ENCODE data around the gene CAAP1. TPM values are rescaled to one million over a fixed set of nuclear protein-coding genes. Genes with fewer than 3 reads are reported as not detected.

The CAAP1 gene
- total and polyA plus RNA-seq, 2 of the 13 experiments (the other 11 are each of a cell fraction or from before 2014, with no cell fraction given), result 10.9 to 40.2 TPM

DNA sequence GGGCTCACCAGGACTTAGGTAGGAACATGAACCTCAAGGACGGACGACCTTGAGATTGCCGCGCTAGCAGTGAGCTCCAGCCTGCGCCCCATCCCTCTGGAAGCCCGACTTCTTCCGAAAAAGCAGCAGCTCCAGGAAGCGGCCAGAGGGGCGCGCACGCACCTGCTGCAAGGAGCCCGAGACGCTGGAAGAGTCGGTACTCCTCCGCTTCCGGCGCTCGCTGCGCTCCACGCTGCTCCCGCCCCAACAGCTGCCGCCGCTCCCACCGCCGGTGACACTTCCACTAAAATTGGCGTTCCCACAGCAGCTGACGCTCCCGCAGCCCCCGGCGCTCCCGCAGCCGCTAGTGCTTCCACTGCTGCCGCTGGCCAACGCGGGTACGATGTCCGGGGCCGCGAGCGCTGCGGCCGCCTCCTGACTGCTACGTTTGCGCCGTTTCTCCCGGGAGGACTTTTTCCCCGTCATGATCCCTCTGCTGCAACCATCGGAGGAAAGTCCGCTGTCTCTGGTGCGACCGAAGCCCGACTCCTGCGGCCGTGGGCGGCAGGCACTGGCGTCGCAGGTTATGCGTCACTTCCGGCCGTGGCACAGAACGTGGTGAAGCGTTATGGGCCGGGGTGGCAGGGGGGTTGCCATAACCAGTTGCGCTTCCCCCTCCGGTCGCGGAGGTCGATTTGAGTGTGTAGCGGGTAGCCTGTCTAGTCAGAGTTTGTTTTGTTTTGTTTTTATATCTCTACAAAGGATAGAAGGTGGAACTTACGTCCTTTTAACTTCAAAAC, at the start of gene CAAP1 (continued):
- TF ChIP-seq PHF21A (CRISPR knock-in tag; IDR thresholded peaks at IDR 0.05), result peak; percentile 72
- peak; percentile 97 for TF ChIP-seq ZSCAN31 (CRISPR knock-in tag; IDR thresholded peaks at IDR 0.05; ENCODE audit: low read depth)
- TF ChIP-seq ZNF235 (CRISPR knock-in tag; IDR thresholded peaks at IDR 0.05; ENCODE audit: borderline replicate concordance), result no peak
- 0 out of 2 replicates have a peak, but pooled peaks have one; percentile 56 for TF ChIP-seq GTF3A (CRISPR knock-in tag; conservative IDR thresholded peaks at IDR 0.05)
- TF ChIP-seq ZBTB42 (CRISPR knock-in tag; IDR thresholded peaks at IDR 0.05), result no peak
- TF ChIP-seq NKX3-1 (CRISPR knock-in tag; IDR thresholded peaks at IDR 0.05), result peak; percentile 30; the same call in 1 of the 2 replicates
- TF ChIP-seq SP2 (CRISPR knock-in tag; IDR thresholded peaks at IDR 0.05), result peak; percentile 74
- TF ChIP-seq CHCHD3 (CRISPR knock-in tag; IDR thresholded peaks at IDR 0.05), result no peak
- TF ChIP-seq, protein P1, sequence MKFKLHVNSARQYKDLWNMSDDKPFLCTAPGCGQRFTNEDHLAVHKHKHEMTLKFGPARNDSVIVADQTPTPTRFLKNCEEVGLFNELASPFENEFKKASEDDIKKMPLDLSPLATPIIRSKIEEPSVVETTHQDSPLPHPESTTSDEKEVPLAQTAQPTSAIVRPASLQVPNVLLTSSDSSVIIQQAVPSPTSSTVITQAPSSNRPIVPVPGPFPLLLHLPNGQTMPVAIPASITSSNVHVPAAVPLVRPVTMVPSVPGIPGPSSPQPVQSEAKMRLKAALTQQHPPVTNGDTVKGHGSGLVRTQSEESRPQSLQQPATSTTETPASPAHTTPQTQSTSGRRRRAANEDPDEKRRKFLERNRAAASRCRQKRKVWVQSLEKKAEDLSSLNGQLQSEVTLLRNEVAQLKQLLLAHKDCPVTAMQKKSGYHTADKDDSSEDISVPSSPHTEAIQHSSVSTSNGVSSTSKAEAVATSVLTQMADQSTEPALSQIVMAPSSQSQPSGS (CRISPR knock-in tag; IDR thresholded peaks at IDR 0.05), result peak; percentile 80
- TF ChIP-seq, protein P2, sequence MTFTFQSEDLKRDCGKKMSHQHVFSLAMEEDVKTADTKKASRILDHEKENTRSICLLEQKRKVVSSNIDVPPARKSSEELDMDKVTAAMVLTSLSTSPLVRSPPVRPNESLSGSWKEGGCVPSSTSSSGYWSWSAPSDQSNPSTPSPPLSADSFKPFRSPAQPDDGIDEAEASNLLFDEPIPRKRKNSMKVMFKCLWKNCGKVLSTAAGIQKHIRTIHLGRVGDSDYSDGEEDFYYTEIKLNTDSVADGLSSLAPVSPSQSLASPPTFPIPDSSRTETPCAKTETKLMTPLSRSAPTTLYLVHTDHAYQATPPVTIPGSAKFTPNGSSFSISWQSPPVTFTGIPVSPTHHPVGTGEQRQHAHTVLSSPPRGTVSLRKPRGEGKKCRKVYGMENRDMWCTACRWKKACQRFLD (CRISPR knock-in tag; IDR thresholded peaks at IDR 0.05; ENCODE audit: borderline replicate concordance), result no peak; the same call in 1 of the 2 replicates
- no peak for TF ChIP-seq RFXAP (CRISPR knock-in tag; IDR thresholded peaks at IDR 0.05; ENCODE audit: borderline replicate concordance)
- TF ChIP-seq RBM39 (IDR thresholded peaks at IDR 0.05; ENCODE audit: low read depth, low read length, poor library complexity, severe bottlenecking), result peak; percentile 88
- peak; percentile 98 for TF ChIP-seq DMAP1 (CRISPR knock-in tag; IDR thresholded peaks at IDR 0.05)
- peak; percentile 84 for TF ChIP-seq NFKB2 (CRISPR knock-in tag; IDR thresholded peaks at IDR 0.05; ENCODE audit: borderline replicate concordance)
- TF ChIP-seq SP5 (CRISPR knock-in tag; IDR thresholded peaks at IDR 0.05; ENCODE audit: borderline replicate concordance, low read depth), result peak; percentile 50; the same call in 1 of the 2 replicates
- TF ChIP-seq, protein P3, sequence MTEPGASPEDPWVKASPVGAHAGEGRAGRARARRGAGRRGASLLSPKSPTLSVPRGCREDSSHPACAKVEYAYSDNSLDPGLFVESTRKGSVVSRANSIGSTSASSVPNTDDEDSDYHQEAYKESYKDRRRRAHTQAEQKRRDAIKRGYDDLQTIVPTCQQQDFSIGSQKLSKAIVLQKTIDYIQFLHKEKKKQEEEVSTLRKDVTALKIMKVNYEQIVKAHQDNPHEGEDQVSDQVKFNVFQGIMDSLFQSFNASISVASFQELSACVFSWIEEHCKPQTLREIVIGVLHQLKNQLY (CRISPR knock-in tag; IDR thresholded peaks at IDR 0.05), result peak; percentile 22; the same call in 1 of the 2 replicates
- TF ChIP-seq ZKSCAN8 (CRISPR knock-in tag; IDR thresholded peaks at IDR 0.05; ENCODE audit: borderline replicate concordance), result no peak
- TF ChIP-seq NFYB (CRISPR knock-in tag; IDR thresholded peaks at IDR 0.05), result peak; percentile 61; the same call in 1 of the 2 replicates
- TF ChIP-seq, protein P4, sequence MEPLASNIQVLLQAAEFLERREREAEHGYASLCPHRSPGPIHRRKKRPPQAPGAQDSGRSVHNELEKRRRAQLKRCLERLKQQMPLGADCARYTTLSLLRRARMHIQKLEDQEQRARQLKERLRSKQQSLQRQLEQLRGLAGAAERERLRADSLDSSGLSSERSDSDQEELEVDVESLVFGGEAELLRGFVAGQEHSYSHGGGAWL (CRISPR knock-in tag; IDR thresholded peaks at IDR 0.05), result peak; percentile 90
- peak; percentile 79 for TF ChIP-seq ZSCAN29 (CRISPR knock-in tag; conservative IDR thresholded peaks at IDR 0.05)
- peak; percentile 55; the same call in 1 of the 2 replicates for TF ChIP-seq SKIL (CRISPR knock-in tag; IDR thresholded peaks at IDR 0.05; ENCODE audit: borderline replicate concordance)
- TF ChIP-seq PCBP2 (optimal IDR thresholded peaks at IDR 0.05; ENCODE audit: low read depth, low read length, poor library complexity, severe bottlenecking), result no peak
- no peak for TF ChIP-seq ZNF24 (IDR thresholded peaks at IDR 0.05)
- TF ChIP-seq CEBPG (CRISPR knock-in tag; IDR thresholded peaks at IDR 0.05), result peak; percentile 63
